H1 (cell line): ENCODE measurements around the gene OXSR1. TPM values are rescaled to one million over a fixed set of nuclear protein-coding genes. Genes with fewer than 3 reads are reported as not detected.

Experiments used
- CTCF ChIA-PET: fragments of 300-600 bp; sonication (Branson Sonifier 250); formaldehyde crosslinking; loops from one replicate; lab custom pipeline; 2021; ENCODE audit not compliant: partially characterized antibody; lab: Charles Lee
- POLR2A ChIA-PET: fragments of 300-600 bp; sonication (Branson Sonifier 250); formaldehyde crosslinking; loops from one replicate; lab custom pipeline; 2021; ENCODE audit warnings: inconsistent platforms; ENCODE audit not compliant: partially characterized antibody; lab: Charles Lee
- DNase-seq, 2 experiments: peaks; one replicate each; pipeline versions ENCODE4 v3.0.0 to v3.0.0-alpha.2; 2010 to 2022; ENCODE audit warnings: low spot score in 2 of 2, low read depth in 1 of 2, mixed read lengths in 1 of 2
- FAIRE-seq: peaks from 2 replicates; lab custom pipeline; 2011; peaks lifted over from hg19 to GRCh38; lab: Jason Lieb, UNC
- H2AFZ ChIP-seq: 2 replicates; pipeline ENCODE4 v1.8.1; 2012; ENCODE audit warnings: low read length, inconsistent platforms
- H2AK5ac ChIP-seq: 2 replicates; pipeline ENCODE4 v1.6.1; 2013; ENCODE audit warnings: low read depth, low read length
- H2BK120ac ChIP-seq: replicated peaks from 2 replicates; pipeline ENCODE3; 2013; ENCODE audit warnings: low read depth, low read length, inconsistent platforms
- H2BK12ac ChIP-seq: 2 replicates; pipeline ENCODE4 v1.6.1; 2013; ENCODE audit warnings: low read depth, low read length
- H2BK15ac ChIP-seq: 2 replicates; pipeline ENCODE4 v1.6.1; 2013; ENCODE audit warnings: low read length
- H2BK20ac ChIP-seq: 2 replicates; pipeline ENCODE4 v1.6.1; 2013; ENCODE audit warnings: low read length
- H2BK5ac ChIP-seq: 2 replicates; pipeline ENCODE4 v1.6.1; 2013; ENCODE audit warnings: low read depth, low read length
- H3K14ac ChIP-seq: 2 replicates; pipeline ENCODE4 v1.6.1; 2013; ENCODE audit warnings: inconsistent platforms; ENCODE audit not compliant: insufficient read length
- H3K18ac ChIP-seq: 2 replicates; pipeline ENCODE4 v1.6.1; 2013; ENCODE audit warnings: low read length; ENCODE audit errors: extremely low read depth
- H3K23ac ChIP-seq: 2 replicates; pipeline ENCODE4 v1.6.1; 2013; ENCODE audit warnings: inconsistent platforms; ENCODE audit not compliant: insufficient read length
- H3K23me2 ChIP-seq: 2 replicates; pipeline ENCODE4 v1.6.1; 2013; ENCODE audit warnings: low read depth, low read length
- H3K27ac ChIP-seq: 2 replicates; pipeline ENCODE4 v1.6.1; 2011; ENCODE audit warnings: low read depth, low read length, inconsistent platforms
- H3K27me3 ChIP-seq, 4 experiments: replicated peaks in 1 of 4; 1 replicate in 1 of 4; 2 replicates in 3 of 4; pipeline versions ENCODE4 v1.6.1 to v1.8.1; 2011 to 2013; ENCODE audit warnings: low read length in 3 of 4, mild to moderate bottlenecking in 3 of 4, inconsistent platforms in 2 of 4, mixed read lengths in 2 of 4, moderate library complexity in 1 of 4; ENCODE audit not compliant: control insufficient read depth in 3 of 4, insufficient read depth in 3 of 4; ENCODE audit errors: extremely low read depth in 1 of 4
- H3K36me3 ChIP-seq, 4 experiments: 2 replicates each; pipeline versions ENCODE4 v1.6.1 to v1.8.1; 2011 to 2013; ENCODE audit warnings: mild to moderate bottlenecking in 4 of 4, low read length in 3 of 4, moderate library complexity in 2 of 4, control low read depth in 1 of 4, inconsistent platforms in 1 of 4; ENCODE audit not compliant: insufficient read depth in 4 of 4, control insufficient read depth in 2 of 4
- H3K4ac ChIP-seq: replicated peaks from 2 replicates; pipeline ENCODE3; 2013; ENCODE audit warnings: low read length, low read depth, mixed read lengths, inconsistent platforms; ENCODE audit not compliant: insufficient read length
- H3K4me1 ChIP-seq, 4 experiments: replicated peaks in 1 of 4; 1 replicate in 1 of 4; 2 replicates in 3 of 4; pipeline versions ENCODE4 v1.6.1 to v1.8.1; 2011 to 2013; ENCODE audit warnings: low read length in 3 of 4, inconsistent platforms in 2 of 4, mixed read lengths in 1 of 4; ENCODE audit not compliant: insufficient read depth in 4 of 4, control insufficient read depth in 3 of 4
- H3K4me2 ChIP-seq, 2 experiments: 2 replicates each; pipeline versions ENCODE4 v1.6.1 to v1.8.1; 2011 to 2013; ENCODE audit warnings: low read depth in 2 of 2, low read length in 2 of 2, control low read depth in 1 of 2, inconsistent platforms in 1 of 2, mild to moderate bottlenecking in 1 of 2; ENCODE audit not compliant: insufficient read depth in 1 of 2
- H3K4me3 ChIP-seq, 4 experiments: fragments of 200-600, 300-600 bp in 1 of 4; sonication (generic), shearing (Covaris generic), sonication (Bioruptor Twin) in 1 of 4; 2 replicates each; pipeline versions ENCODE4 v1.5.1 to v1.8.1; 2011 to 2016; ENCODE audit warnings: low read length in 4 of 4, low read depth in 3 of 4, control low read depth in 2 of 4, inconsistent platforms in 2 of 4, mild to moderate bottlenecking in 2 of 4, mixed read lengths in 1 of 4, moderate library complexity in 1 of 4; ENCODE audit not compliant: insufficient read depth in 2 of 4; ENCODE audit errors: extremely low read depth in 1 of 4
- H3K56ac ChIP-seq: replicated peaks from 2 replicates; pipeline ENCODE3; 2013; ENCODE audit warnings: low read depth, mild to moderate bottlenecking, mixed read lengths, low read length, inconsistent platforms; ENCODE audit not compliant: insufficient read length
- H3K79me1 ChIP-seq: 2 replicates; pipeline ENCODE4 v1.6.1; 2013; ENCODE audit warnings: low read depth, low read length, control low read depth
- H3K79me2 ChIP-seq, 2 experiments: 2 replicates each; pipeline versions ENCODE4 v1.6.1 to v1.8.1; 2012 to 2013; ENCODE audit warnings: low read length in 2 of 2, mild to moderate bottlenecking in 2 of 2, inconsistent platforms in 1 of 2; ENCODE audit not compliant: insufficient read depth in 2 of 2, control insufficient read depth in 1 of 2
- H3K9ac ChIP-seq, 4 experiments: replicated peaks in 1 of 4; 1 replicate in 1 of 4; 2 replicates in 3 of 4; pipeline versions ENCODE4 v1.6.1 to v1.8.1; 2011 to 2013; ENCODE audit warnings: low read depth in 3 of 4, low read length in 3 of 4, control low read depth in 2 of 4, mild to moderate bottlenecking in 2 of 4, moderate library complexity in 2 of 4, inconsistent platforms in 1 of 4; ENCODE audit errors: extremely low read depth in 1 of 4
- H3K9me3 ChIP-seq, 2 experiments: 2 replicates each; pipeline versions ENCODE4 v1.6.1 to v1.8.1; 2012 to 2013; ENCODE audit warnings: mild to moderate bottlenecking in 2 of 2, moderate library complexity in 2 of 2, control low read depth in 1 of 2, inconsistent platforms in 1 of 2, low read depth in 1 of 2, low read length in 1 of 2, mixed read lengths in 1 of 2; ENCODE audit not compliant: insufficient read depth in 2 of 2
- H4K20me1 ChIP-seq, 2 experiments: replicated peaks in 1 of 2; 2 replicates each; pipeline versions ENCODE3 to v1.8.1; 2011 to 2013; ENCODE audit warnings: inconsistent platforms in 2 of 2, low read length in 2 of 2, mild to moderate bottlenecking in 1 of 2; ENCODE audit not compliant: insufficient read depth in 2 of 2, control insufficient read depth in 1 of 2
- H4K5ac ChIP-seq: 2 replicates; pipeline ENCODE4 v1.6.1; 2013; ENCODE audit warnings: low read length, low read depth, mixed read lengths, inconsistent platforms; ENCODE audit not compliant: insufficient read length
- H4K8ac ChIP-seq: 2 replicates; pipeline ENCODE4 v1.8.0; 2013; ENCODE audit warnings: mild to moderate bottlenecking, moderate library complexity, low read length, inconsistent platforms; ENCODE audit not compliant: insufficient read depth; ENCODE audit errors: extremely low read depth
- H4K91ac ChIP-seq: replicated peaks from 2 replicates; pipeline ENCODE3; 2013; ENCODE audit warnings: low read length, mixed read lengths, inconsistent platforms; ENCODE audit not compliant: insufficient read length
- ATF2 ChIP-seq: IDR thresholded peaks from 2 replicates; pipeline ENCODE4 v1.6.1; 2012; ENCODE audit warnings: low read length, inconsistent platforms
- CHD2 ChIP-seq: IDR thresholded peaks from 2 replicates; pipeline ENCODE4 v1.6.1; 2012; ENCODE audit warnings: low read length, improper control_type of control experiment
- CTBP2 ChIP-seq: IDR thresholded peaks from 2 replicates; pipeline ENCODE4 v1.7.0; 2011; ENCODE audit warnings: borderline replicate concordance, mild to moderate bottlenecking, moderate library complexity, mixed read lengths, low read length; ENCODE audit not compliant: insufficient read depth, insufficient read length
- CTCF ChIP-seq, 3 experiments: IDR thresholded peaks; 1 replicate in 2 of 3; 2 replicates in 1 of 3; pipeline versions ENCODE4 v1.5.1 to v1.6.1; 2011; ENCODE audit warnings: low read length in 3 of 3, mild to moderate bottlenecking in 3 of 3, inconsistent platforms in 2 of 3, low read depth in 1 of 3, moderate library complexity in 1 of 3; ENCODE audit not compliant: insufficient read depth in 1 of 3; ENCODE audit errors: control extremely low read depth in 1 of 3
- EGR1 ChIP-seq: IDR thresholded peaks from 2 replicates; pipeline ENCODE4 v1.6.1; 2011; ENCODE audit warnings: low read depth, low read length, borderline replicate concordance
- JUND ChIP-seq: IDR thresholded peaks from 2 replicates; pipeline ENCODE4 v1.6.1; 2011; ENCODE audit warnings: mild to moderate bottlenecking, improper control_type of control experiment, low read length
- MAFK ChIP-seq: IDR thresholded peaks from 2 replicates; pipeline ENCODE4 v1.6.1; 2012; ENCODE audit warnings: low read depth, mild to moderate bottlenecking, improper control_type of control experiment, low read length
- PHF8 ChIP-seq: fragments of 200-600 bp; sonication (generic); conservative IDR thresholded peaks from 2 replicates; pipeline ENCODE4 v1.7.1; 2012; ENCODE audit warnings: low read depth, mild to moderate bottlenecking, inconsistent platforms, low read length, moderate library complexity
- SP1 ChIP-seq: IDR thresholded peaks from 2 replicates; pipeline ENCODE4 v1.6.1; 2011; ENCODE audit warnings: low read depth, low read length
- SP4 ChIP-seq: IDR thresholded peaks from 2 replicates; pipeline ENCODE4 v1.6.1; 2012; ENCODE audit warnings: low read length, inconsistent platforms
- TAF1 ChIP-seq: IDR thresholded peaks from 2 replicates; pipeline ENCODE4 v1.6.1; 2011; ENCODE audit warnings: mild to moderate bottlenecking, low read depth, low read length
- TBP ChIP-seq: IDR thresholded peaks from 2 replicates; pipeline ENCODE4 v1.6.1; 2011; ENCODE audit warnings: low read depth, low read length, improper control_type of control experiment
- polyA plus RNA-seq, 7 experiments: library from polyadenylated mRNA; depleted of rRNA in 3 of 7; stranded (reverse) in 5 of 7; unstranded in 2 of 7; fragments of >200 nt in 5 of 7; fragments of 200-250 nt in 2 of 7; gene quantifications; 1 replicate in 5 of 7; 2 replicates in 1 of 7; 4 replicates in 1 of 7; pipeline versions ENCODE4 v1.2.1 to v1.2.3, GENCODE V29; 2011 to 2013; ENCODE audit warnings: missing spikeins in 2 of 7, mixed read lengths in 2 of 7
- total RNA-seq: library from RNA; stranded (reverse); fragmentation: NEBNext Ultra II Directional; extraction: Animal tissue kit (Norgen Biotek cat#: 25700); gene quantifications from 2 replicates; pipeline ENCODE4 v1.2.1, GENCODE V29; 2021

Gene OXSR1
- total and polyA plus RNA-seq, 2 of the 8 experiments (the other 6 are each of a cell fraction or from before 2014, with no cell fraction given): 25.1 to 47.0 TPM

- Histone ChIP-seq H3K9me3 (no peaks in the 10 kb centered on the region), H3K4me3 (no peak overlapping the region), H4K20me1 (peaks cover 0 to 2% of the 10 kb centered on the region in 2 experiments), H3K27ac (no peak overlapping the region), H2BK15ac (no peak overlapping the region), H2BK12ac (no peak overlapping the region), H3K4ac (no peak overlapping the region), H3K56ac (no peak overlapping the region), H3K79me2 (no peaks in the 10 kb centered on the region), H3K23ac (no peak overlapping the region), H3K4me1 (no peaks in the 10 kb centered on the region), H3K18ac (no peak overlapping the region), H4K91ac (no peak overlapping the region), H3K23me2 (no peaks in the 10 kb centered on the region), H3K79me1 (no peaks in the 10 kb centered on the region), H4K8ac (no peak overlapping the region), H3K4me2 (no peak overlapping the region), H2AFZ (no peak overlapping the region), H3K27me3 (no peaks in the 10 kb centered on the region), H4K5ac (no peak overlapping the region), H3K14ac (no peak overlapping the region), H3K9ac (no peak overlapping the region), H2BK20ac (no peak overlapping the region), H2AK5ac (no peak overlapping the region), H3K36me3 (peaks cover 0 to 25% (median 6%) of the 10 kb centered on the region in 4 experiments; a peak in 5 of 8 replicates), H2BK5ac (no peak overlapping the region), H2BK120ac (no peak overlapping the region)
- no peak for DNase-seq
- ChIA-PET CTCF (interaction anchor here (0.8 to 1.4 kb wide), 3 partner anchors 9 to 28 kb away, joined by 3 read pairs; no protein-coding TSS in a partner anchor), POLR2A (interaction anchor here (0.6 kb wide), 1 partner anchor 1276 kb away, joined by 4 read pairs; no protein-coding TSS in a partner anchor)
- FAIRE-seq: no peak
- TF ChIP-seq CHD2: no peak
- no peak for TF ChIP-seq CTBP2
- no peak for TF ChIP-seq CTCF (IDR thresholded peaks at IDR 0.05; ENCODE audit: control extremely low read depth in 1 of 3, insufficient read depth in 1 of 3, low read depth in 1 of 3, low read length in 3 of 3)
- TF ChIP-seq MAFK: no peak
- no peak for TF ChIP-seq ATF2
- TF ChIP-seq JUND: no peak
- no peak for TF ChIP-seq SP4
- TF ChIP-seq PHF8: no peak
- TF ChIP-seq TAF1: no peak
- TF ChIP-seq EGR1: no peak
- no peak for TF ChIP-seq SP1
- TF ChIP-seq TBP: no peak
These were observed 25.1 kb downstream of the OXSR1 start for GRCh38 chr3:38190481-38190881.
